OCI-LY7 (cell line): ENCODE measurements around the gene FAM32A. TPM values are rescaled to one million over a fixed set of nuclear protein-coding genes. Genes with fewer than 3 reads are reported as not detected.

Experiments
- BruUV-seq: library from RNA; stranded (reverse); fragments of 400-500 nt; replicated peaks from 2 replicates; lab custom pipeline; 2021; lab: Mats Ljungman, UMichigan
- CTCF ChIA-PET: fragments of 300-600 bp; sonication (Branson Sonifier 250); formaldehyde crosslinking; loops from one replicate; lab custom pipeline; 2022; ENCODE audit warnings: antibody characterized with exemption; ENCODE audit not compliant: unreplicated experiment; lab: Charles Lee
- POLR2A ChIA-PET: fragments of 300-600 bp; sonication (Branson Sonifier 250); formaldehyde crosslinking; loops from one replicate; lab custom pipeline; 2022; ENCODE audit warnings: antibody characterized with exemption; lab: Charles Lee
- DNase-seq: peaks from one replicate; pipeline ENCODE4 v3.0.0-alpha.2; 2015; ENCODE audit warnings: low spot score
- H2AFZ ChIP-seq: fragments of 200-600 bp; sonication (generic), shearing (Covaris generic); 2 replicates; pipeline ENCODE4 v1.6.1; 2014; ENCODE audit warnings: mild to moderate bottlenecking, antibody characterized with exemption, low read length, moderate library complexity
- H3K27ac ChIP-seq: fragments of 200-600 bp; sonication (generic); 2 replicates; pipeline ENCODE4 v1.5.1; 2014; ENCODE audit warnings: mixed run types, low read depth, mild to moderate bottlenecking, moderate library complexity, low read length, inconsistent platforms; ENCODE audit not compliant: poor library complexity, severe bottlenecking
- H3K36me3 ChIP-seq: fragments of 200-600 bp; sonication (generic); 2 replicates; pipeline ENCODE4 v1.6.1; 2014; ENCODE audit warnings: mild to moderate bottlenecking, antibody characterized with exemption, low read length, moderate library complexity, mixed read lengths; ENCODE audit not compliant: insufficient read depth
- H3K4me1 ChIP-seq: fragments of 200-600 bp; sonication (generic); 2 replicates; pipeline ENCODE4 v1.5.1; 2014; ENCODE audit warnings: mild to moderate bottlenecking, low read length; ENCODE audit not compliant: insufficient read depth, poor library complexity, severe bottlenecking
- H3K4me2 ChIP-seq: fragments of 200-600 bp; sonication (generic); 2 replicates; pipeline ENCODE4 v1.6.1; 2014; ENCODE audit warnings: mild to moderate bottlenecking, low read length
- H3K4me3 ChIP-seq: fragments of 200-600 bp; sonication (generic); 2 replicates; pipeline ENCODE4 v1.5.1; 2014; ENCODE audit warnings: mild to moderate bottlenecking, low read depth, low read length; ENCODE audit not compliant: poor library complexity, severe bottlenecking
- H3K79me2 ChIP-seq: fragments of 200-600 bp; sonication (generic); 2 replicates; pipeline ENCODE4 v1.6.1; 2016; ENCODE audit warnings: low read depth, mild to moderate bottlenecking, low read length, moderate library complexity, mixed read lengths; ENCODE audit not compliant: insufficient read depth
- H3K9me2 ChIP-seq: fragments of 200-600 bp; sonication (generic); 2 replicates; pipeline ENCODE4 v1.6.1; 2016; ENCODE audit warnings: mild to moderate bottlenecking, low read length, mixed read lengths; ENCODE audit not compliant: insufficient read depth
- H3K9me3 ChIP-seq: fragments of 200-600 bp; sonication (generic); 2 replicates; pipeline ENCODE4 v1.6.1; 2014; ENCODE audit warnings: mild to moderate bottlenecking, mixed run types, low read length, mixed read lengths
- H4K20me1 ChIP-seq: fragments of 200-600 bp; sonication (generic); 2 replicates; pipeline ENCODE4 v1.6.1; 2014; ENCODE audit warnings: mild to moderate bottlenecking, antibody characterized with exemption, low read length, moderate library complexity, mixed read lengths; ENCODE audit not compliant: insufficient read depth
- CTCF ChIP-seq: fragments of 200-600 bp; sonication (generic); conservative IDR thresholded peaks from 2 replicates; pipeline ENCODE4 v1.5.1; 2014; ENCODE audit warnings: mild to moderate bottlenecking, antibody characterized with exemption, low read length, moderate library complexity, mixed read lengths
- EZH2phosphoT487 ChIP-seq: fragments of 200-600 bp; sonication (generic); IDR thresholded peaks from 2 replicates; pipeline ENCODE4 v1.6.1; 2018; ENCODE audit warnings: low read depth, borderline replicate concordance, mild to moderate bottlenecking, mixed run types, antibody characterized with exemption, low read length, moderate library complexity, mixed read lengths
- intact Hi-C: fragments of 100-400 bp; cut with micrococcal nuclease; formaldehyde crosslinking; loops from one replicate; pipeline ENCODE4 v1.10.0; 2022; ENCODE audit not compliant: unreplicated experiment
- total RNA-seq, 2 experiments: library from RNA; depleted of rRNA in 1 of 2; stranded (reverse); fragments of >200 nt in 1 of 2; shearing (Covaris generic) in 1 of 2; gene quantifications; 2 replicates each; pipeline ENCODE4 v1.2.3, GENCODE V29; 2014 to 2022

The FAM32A gene
- total RNA-seq, 2 experiments from 2014 or later, result 64.5 to 71.0 TPM

DNA sequence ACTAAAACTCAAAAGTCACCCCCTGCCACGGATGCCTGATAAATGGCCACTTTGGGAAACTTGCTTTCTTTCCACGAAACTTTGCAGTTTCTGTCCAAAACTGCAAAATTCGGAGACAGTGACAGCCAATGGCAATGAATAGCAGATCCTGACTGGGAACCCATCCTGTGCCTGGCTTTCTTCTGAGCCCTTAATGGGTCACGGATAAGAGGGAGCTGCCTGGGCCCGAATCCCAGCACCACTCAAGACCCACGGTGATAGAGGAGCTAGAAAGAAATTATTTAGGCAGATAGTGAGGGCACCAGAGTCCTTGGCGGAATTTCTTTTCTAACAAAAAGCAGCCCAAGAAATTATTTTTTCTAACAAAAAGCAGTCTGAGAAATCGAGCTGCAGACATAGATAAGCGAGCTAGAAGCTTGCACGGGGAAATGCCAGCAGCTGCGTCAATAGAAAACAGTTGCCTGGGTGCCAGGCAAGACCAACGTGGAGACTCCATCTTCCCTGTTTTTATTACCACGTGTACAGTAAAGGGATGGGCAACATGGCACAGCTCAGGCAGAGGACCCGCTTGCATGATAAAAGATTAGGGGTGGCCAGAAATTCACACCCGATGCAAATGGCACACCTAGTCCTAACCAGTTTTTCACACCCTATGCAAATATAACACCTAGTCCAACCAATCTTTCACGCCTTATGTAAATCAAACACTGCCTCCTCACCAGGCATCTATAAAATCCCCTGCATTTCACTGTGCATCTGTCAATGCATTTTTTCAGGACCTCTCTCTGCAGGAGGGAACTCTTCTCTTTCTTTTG lies 48.8 kb upstream of the FAM32A start:
- no peak overlapping the region for H2AFZ ChIP-seq
- ChIA-PET POLR2A (no interaction called here), CTCF (no interaction called here)
- peaks cover 40% of the 10 kb centered on the region for H3K36me3 ChIP-seq
- H3K4me3 ChIP-seq, result no peak overlapping the region
- intact Hi-C loops, result no loop called here
- no peaks in the 10 kb centered on the region for H3K9me3 ChIP-seq
- TSS peak; percentile 20 for BruUV-seq
- no peak overlapping the region for H3K27ac ChIP-seq
- no peaks in the 10 kb centered on the region for H3K9me2 ChIP-seq
- TF ChIP-seq CTCF, result no peak
- no peak for TF ChIP-seq EZH2phosphoT487
- DNase-seq, result no peak
- no peak overlapping the region for H3K4me2 ChIP-seq
- H3K4me1 ChIP-seq, result peaks cover 27% of the 10 kb centered on the region
- H3K79me2 ChIP-seq, result no peaks in the 10 kb centered on the region
- no peaks in the 10 kb centered on the region for H4K20me1 ChIP-seq

GRCh38 chr19:16139752-16140151 lies 45.5 kb upstream of the FAM32A start:
- POLR2A ChIA-PET, result no interaction called here
- TF ChIP-seq EZH2phosphoT487, result no peak
- no peak for TF ChIP-seq CTCF
- H3K27ac ChIP-seq, result no peak overlapping the region
- no peak for DNase-seq
- H3K4me3 ChIP-seq, result no peak overlapping the region
- no peak overlapping the region for H2AFZ ChIP-seq
- intact Hi-C loops, result loop anchor here (2.0 kb wide), 1 partner anchor 43 kb away; no protein-coding TSS in a partner anchor
- peaks cover 7% of the 10 kb centered on the region for H3K36me3 ChIP-seq
- peaks cover 45% of the 10 kb centered on the region for H3K4me1 ChIP-seq
- H3K4me2 ChIP-seq, result no peak overlapping the region
- CTCF ChIA-PET, result no interaction called here
- H3K79me2 ChIP-seq, result peaks cover 11% of the 10 kb centered on the region
- BruUV-seq, result no TSS peak
- H3K9me3 ChIP-seq, result no peaks in the 10 kb centered on the region
- no peaks in the 10 kb centered on the region for H4K20me1 ChIP-seq
- no peaks in the 10 kb centered on the region for H3K9me2 ChIP-seq

DNA sequence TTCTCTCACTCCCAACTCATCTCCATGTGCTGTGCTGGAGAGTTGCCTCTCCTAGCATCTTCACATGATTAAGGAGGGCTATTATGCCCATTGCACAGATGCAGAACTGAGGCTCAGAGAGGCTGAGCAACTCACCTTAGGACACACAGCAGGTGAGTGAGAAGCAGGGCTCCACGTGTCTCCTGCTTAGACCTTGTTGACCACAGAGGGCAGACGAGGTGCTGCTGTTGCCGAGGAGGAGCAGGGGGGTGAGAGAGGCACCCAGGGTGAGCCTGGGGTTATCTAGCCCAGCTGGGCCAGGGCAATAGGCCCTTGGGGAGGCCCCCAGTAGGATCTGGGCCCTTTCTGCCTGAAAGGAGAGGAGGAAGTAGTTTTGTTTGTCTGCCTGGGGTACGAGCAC lies 44.2 kb upstream of the FAM32A start:
- Histone ChIP-seq H3K79me2 (peaks cover 23% of the 10 kb centered on the region), H3K4me2 (peak overlapping the region; percentile 24), H2AFZ (no peak overlapping the region; the same call in 1 of the 2 replicates), H3K9me2 (no peaks in the 10 kb centered on the region), H3K4me1 (peaks cover 53% of the 10 kb centered on the region), H3K4me3 (no peak overlapping the region), H4K20me1 (no peaks in the 10 kb centered on the region), H3K36me3 (peaks cover 2% of the 10 kb centered on the region), H3K9me3 (no peaks in the 10 kb centered on the region), H3K27ac (peak overlapping the region; percentile 49)
- CTCF ChIA-PET, result no interaction called here
- POLR2A ChIA-PET, result interaction anchor here (1.0 kb wide), 1 partner anchor 24 kb away, joined by 5 read pairs; no protein-coding TSS in a partner anchor
- peak; percentile 53 for TF ChIP-seq CTCF
- no peak for TF ChIP-seq EZH2phosphoT487
- peak; percentile 82 for DNase-seq
- no TSS peak for BruUV-seq
- intact Hi-C loops, result loop anchor here (2.0 kb wide), 1 partner anchor 42 kb away; no protein-coding TSS in a partner anchor
